HUES48 (cell line): Measurements from ENCODE around the gene PIGA.
A peak's percentile ranks its signal among the peaks of the same experiment; 100 is the strongest.

Experiments
- H3K27ac ChIP-seq: one replicate; pipeline ENCODE4 v1.7.0; 2013; ENCODE audit warnings: low read depth, low read length, inconsistent platforms
- H3K27me3 ChIP-seq: 2 replicates; pipeline ENCODE4 v1.6.1; 2013; ENCODE audit warnings: mild to moderate bottlenecking, low read length; ENCODE audit not compliant: control insufficient read depth, insufficient read depth
- H3K36me3 ChIP-seq: 2 replicates; pipeline ENCODE4 v1.6.1; 2013; ENCODE audit warnings: low read length; ENCODE audit not compliant: control insufficient read depth, insufficient read depth
- H3K4me1 ChIP-seq: 2 replicates; pipeline ENCODE4 v1.6.1; 2013; ENCODE audit warnings: mild to moderate bottlenecking, low read length; ENCODE audit not compliant: control insufficient read depth, insufficient read depth
- H3K4me3 ChIP-seq: 2 replicates; pipeline ENCODE4 v1.5.1; 2013; ENCODE audit warnings: mild to moderate bottlenecking, low read depth, low read length
- H3K9ac ChIP-seq: 2 replicates; pipeline ENCODE4 v1.6.1; 2013; ENCODE audit warnings: mild to moderate bottlenecking, low read depth, low read length, moderate library complexity
- H3K9me3 ChIP-seq: 2 replicates; pipeline ENCODE4 v1.6.1; 2013; ENCODE audit warnings: low read length; ENCODE audit not compliant: control insufficient read depth, insufficient read depth

Gene PIGA

DNA sequence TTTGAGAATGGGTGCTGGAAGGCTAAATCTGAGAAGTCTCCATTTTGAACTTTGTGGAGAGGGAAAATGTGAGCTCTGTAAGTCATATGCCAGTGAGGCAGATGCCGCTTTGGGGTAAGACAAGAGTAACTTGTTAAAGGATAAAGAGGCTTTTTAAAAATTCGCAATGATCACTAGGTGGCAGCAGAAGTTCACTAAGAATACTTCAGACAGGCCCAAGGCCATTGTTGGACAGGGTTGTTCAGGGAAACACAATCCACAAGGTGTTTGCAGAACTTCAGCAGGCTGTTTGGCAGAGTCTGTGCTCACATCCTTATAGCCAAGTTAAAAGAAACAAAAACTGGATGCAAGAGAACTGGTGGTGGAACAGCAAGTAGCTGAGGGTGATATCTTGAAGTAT, 13.7 kb upstream of the PIGA start:
- H3K9me3 ChIP-seq: no peaks in the 10 kb centered on the region
- no peak overlapping the region for H3K4me3 ChIP-seq
- no peak overlapping the region for H3K9ac ChIP-seq
- H3K27ac ChIP-seq: no peak overlapping the region
- peaks cover 4% of the 10 kb centered on the region; the same call in 1 of the 2 replicates for H3K4me1 ChIP-seq
- peaks cover 31% of the 10 kb centered on the region for H3K27me3 ChIP-seq
- no peaks in the 10 kb centered on the region for H3K36me3 ChIP-seq

DNA sequence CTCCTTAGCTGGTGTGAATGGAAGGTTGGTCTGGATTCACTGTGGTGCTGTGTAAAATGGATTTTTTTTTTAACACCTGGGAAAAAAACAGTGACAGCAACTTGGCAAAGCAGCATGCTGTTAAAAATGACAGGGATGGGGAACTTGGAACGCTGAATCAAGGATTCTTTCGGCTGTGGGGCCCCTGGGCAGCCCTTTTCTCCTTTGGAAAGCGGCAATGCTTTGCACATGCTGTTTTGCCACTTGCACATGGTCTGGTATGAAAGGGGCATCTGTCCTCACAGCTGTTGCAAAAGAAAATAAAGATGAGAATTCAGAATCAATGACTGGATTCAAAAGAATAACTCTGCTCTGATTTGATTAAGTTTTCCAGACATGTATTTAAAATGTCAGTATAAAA, 10.7 kb upstream of the PIGA start:
- peaks cover 46% of the 10 kb centered on the region for H3K27me3 ChIP-seq
- no peaks in the 10 kb centered on the region for H3K9me3 ChIP-seq
- H3K36me3 ChIP-seq: no peaks in the 10 kb centered on the region
- H3K4me3 ChIP-seq: no peak overlapping the region
- no peak overlapping the region for H3K9ac ChIP-seq
- no peak overlapping the region for H3K27ac ChIP-seq
- H3K4me1 ChIP-seq: peaks cover 5% of the 10 kb centered on the region; the same call in 1 of the 2 replicates

DNA sequence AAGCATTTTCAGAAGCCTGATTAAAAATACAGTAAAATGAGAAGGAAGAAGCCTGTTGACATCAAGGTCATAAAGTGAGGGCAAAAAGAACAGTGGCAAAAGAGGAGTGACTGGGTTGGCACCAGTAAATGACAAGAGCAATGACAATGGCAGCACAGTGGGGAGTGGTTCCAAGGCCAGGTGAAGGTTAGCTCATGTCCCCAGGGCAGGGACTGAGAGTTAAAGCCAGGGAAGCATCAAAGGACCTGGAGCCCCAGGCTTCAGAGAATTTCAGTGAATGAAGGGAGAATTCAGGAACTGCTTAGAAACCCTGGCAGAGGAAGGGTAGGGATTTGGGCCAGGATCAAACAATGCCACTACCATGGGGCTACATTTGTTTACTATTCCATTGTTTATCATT, 8.8 kb upstream of the PIGA start:
- H3K9me3 ChIP-seq: no peaks in the 10 kb centered on the region
- H3K27ac ChIP-seq: no peak overlapping the region
- no peaks in the 10 kb centered on the region for H3K36me3 ChIP-seq
- H3K4me3 ChIP-seq: no peak overlapping the region
- peaks cover 46% of the 10 kb centered on the region for H3K27me3 ChIP-seq
- H3K9ac ChIP-seq: no peak overlapping the region
- H3K4me1 ChIP-seq: peaks cover 5% of the 10 kb centered on the region; the same call in 1 of the 2 replicates

DNA sequence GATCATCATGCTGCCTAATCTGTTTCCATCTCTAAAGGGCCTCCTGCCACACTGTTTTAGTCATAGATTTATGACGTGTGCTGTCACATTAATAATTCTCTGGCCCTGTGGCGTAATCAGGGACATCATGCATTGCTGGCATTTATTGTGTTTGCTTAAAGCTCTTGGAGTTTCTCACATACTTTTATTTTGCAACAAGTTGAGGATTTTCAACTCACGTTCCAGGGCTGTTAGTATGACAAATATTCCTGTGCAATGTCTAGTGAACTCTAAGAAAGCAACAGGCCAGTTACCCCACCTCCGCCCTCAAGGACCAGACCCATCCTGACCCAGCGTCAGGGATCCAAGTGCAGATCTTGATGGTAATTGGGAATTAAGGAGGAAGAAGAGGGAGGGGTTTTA, 7.8 kb upstream of the PIGA start:
- Histone ChIP-seq H3K36me3 (no peaks in the 10 kb centered on the region), H3K4me1 (peaks cover 5% of the 10 kb centered on the region; the same call in 1 of the 2 replicates), H3K27ac (no peak overlapping the region), H3K27me3 (peaks cover 48% of the 10 kb centered on the region), H3K9ac (no peak overlapping the region), H3K9me3 (no peaks in the 10 kb centered on the region), H3K4me3 (no peak overlapping the region)

DNA sequence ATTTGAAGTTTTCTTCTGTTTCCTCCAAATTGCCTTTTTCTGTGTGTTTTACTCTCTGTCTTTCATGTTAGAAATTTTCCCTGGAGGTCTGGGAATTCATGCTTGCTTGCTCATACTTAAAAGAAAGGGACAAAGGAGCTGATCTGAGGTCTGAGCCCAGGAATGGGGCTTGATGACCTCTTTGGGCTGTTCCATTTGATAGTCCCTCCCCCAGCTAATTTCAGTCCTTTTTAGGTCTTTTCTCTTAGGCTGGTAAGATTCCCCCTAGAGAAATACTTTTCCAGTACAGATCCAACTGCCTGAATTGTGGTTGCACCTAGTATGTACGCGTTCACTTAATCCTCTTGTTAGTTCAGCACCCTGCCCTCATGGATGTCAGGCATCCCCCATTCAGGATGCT, 5.5 kb upstream of the PIGA start:
- no peaks in the 10 kb centered on the region for H3K9me3 ChIP-seq
- H3K36me3 ChIP-seq: no peaks in the 10 kb centered on the region
- no peak overlapping the region for H3K27ac ChIP-seq
- H3K9ac ChIP-seq: no peak overlapping the region
- H3K4me3 ChIP-seq: no peak overlapping the region
- peaks cover 40% of the 10 kb centered on the region for H3K27me3 ChIP-seq
- H3K4me1 ChIP-seq: peaks cover 5% of the 10 kb centered on the region; the same call in 1 of the 2 replicates

- Histone ChIP-seq H3K27ac (no peak overlapping the region), H3K9me3 (no peaks in the 10 kb centered on the region), H3K4me1 (no peaks in the 10 kb centered on the region), H3K36me3 (peaks cover 6% of the 10 kb centered on the region), H3K27me3 (peaks cover 15% of the 10 kb centered on the region), H3K9ac (no peak overlapping the region), H3K4me3 (peak overlapping the region; percentile 66)
Observed at GRCh38 chrX:15336023-15336413, 695 bp upstream of the PIGA start.

GRCh38 chrX:15334561-15334960, 762 bp downstream of the PIGA start:
- Histone ChIP-seq H3K4me1 (no peaks in the 10 kb centered on the region), H3K27me3 (peaks cover 15% of the 10 kb centered on the region), H3K4me3 (peak overlapping the region; percentile 85), H3K36me3 (peaks cover 13% of the 10 kb centered on the region), H3K9ac (peak overlapping the region; percentile 80; the same call in 1 of the 2 replicates), H3K9me3 (no peaks in the 10 kb centered on the region), H3K27ac (peak overlapping the region; percentile 45)

GRCh38 chrX:15328821-15329220, 6.5 kb downstream of the PIGA start:
- Histone ChIP-seq H3K27me3 (no peaks in the 10 kb centered on the region; the same call in 1 of the 2 replicates), H3K4me1 (no peaks in the 10 kb centered on the region), H3K36me3 (peaks cover 34% of the 10 kb centered on the region), H3K27ac (no peak overlapping the region), H3K4me3 (no peak overlapping the region), H3K9me3 (no peaks in the 10 kb centered on the region), H3K9ac (no peak overlapping the region)

DNA sequence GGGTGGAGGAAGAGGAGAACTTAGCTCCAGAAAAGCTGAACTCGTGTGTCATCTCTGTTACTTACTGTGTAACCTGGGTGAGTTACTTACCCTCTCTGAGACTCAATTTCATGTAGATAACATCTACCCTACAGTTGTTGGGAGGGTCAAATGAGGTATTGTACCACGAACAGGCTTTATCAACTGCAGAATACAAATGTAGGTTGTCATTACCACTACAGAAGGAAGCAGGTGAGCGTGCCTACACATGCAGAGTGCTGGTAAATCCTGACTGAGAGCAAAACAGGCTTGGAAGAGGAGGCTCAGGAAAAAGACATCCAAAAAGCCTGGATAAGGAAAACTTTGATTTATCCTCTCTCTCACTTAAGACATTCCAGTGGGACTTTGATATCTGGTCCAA, 7.2 kb downstream of the PIGA start:
- Histone ChIP-seq H3K36me3 (peaks cover 39% of the 10 kb centered on the region), H3K4me1 (no peaks in the 10 kb centered on the region), H3K9ac (no peak overlapping the region), H3K27me3 (no peaks in the 10 kb centered on the region; the same call in none of the 2 replicates), H3K27ac (no peak overlapping the region), H3K4me3 (no peak overlapping the region), H3K9me3 (no peaks in the 10 kb centered on the region)

DNA sequence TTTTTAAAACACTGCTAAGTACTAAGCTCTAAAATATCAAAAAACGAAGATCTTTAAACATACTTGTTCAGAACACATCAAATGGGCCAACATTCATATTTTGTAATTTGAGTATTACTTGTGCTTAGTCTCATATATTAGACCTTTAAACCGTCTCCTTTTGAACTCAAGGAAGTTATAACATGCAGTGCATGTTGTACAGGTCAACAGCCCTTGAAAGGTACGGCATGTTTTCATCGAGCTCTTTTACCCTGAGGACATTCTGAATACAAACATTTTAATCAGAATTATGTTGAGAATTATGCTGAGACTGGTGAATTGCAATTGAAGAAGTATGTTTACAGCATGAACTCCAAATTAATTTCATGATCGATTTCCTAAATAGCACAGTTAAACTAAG, 12.9 kb downstream of the PIGA start:
- Histone ChIP-seq H3K9ac (no peak overlapping the region), H3K4me1 (no peaks in the 10 kb centered on the region), H3K4me3 (no peak overlapping the region), H3K27ac (no peak overlapping the region), H3K36me3 (peaks cover 37% of the 10 kb centered on the region), H3K27me3 (peaks cover 7% of the 10 kb centered on the region), H3K9me3 (no peaks in the 10 kb centered on the region)

- no peaks in the 10 kb centered on the region for H3K9me3 ChIP-seq
- H3K27ac ChIP-seq: no peak overlapping the region
- peaks cover 7% of the 10 kb centered on the region for H3K27me3 ChIP-seq
- peaks cover 37% of the 10 kb centered on the region for H3K36me3 ChIP-seq
- no peaks in the 10 kb centered on the region for H3K4me1 ChIP-seq
- H3K9ac ChIP-seq: no peak overlapping the region
- H3K4me3 ChIP-seq: no peak overlapping the region
Observed at GRCh38 chrX:15322072-15322471, 13.3 kb downstream of the PIGA start.

- no peak overlapping the region for H3K27ac ChIP-seq
Observed at GRCh38 chrX:15321447-15321846, 13.9 kb downstream of the PIGA start.

More at GRCh38 chrX:15321447-15321846, 13.9 kb downstream of the PIGA start:
- H3K9me3 ChIP-seq: no peaks in the 10 kb centered on the region
- no peaks in the 10 kb centered on the region for H3K4me1 ChIP-seq
- peaks cover 37% of the 10 kb centered on the region for H3K36me3 ChIP-seq
- H3K27me3 ChIP-seq: peaks cover 7% of the 10 kb centered on the region
- H3K4me3 ChIP-seq: no peak overlapping the region
- no peak overlapping the region for H3K9ac ChIP-seq
